ENCODE results near the gene CFAP300. TPM values are rescaled to one million over a fixed set of nuclear protein-coding genes. Genes with fewer than 3 reads are reported as not detected.

CFAP300 gene
- total and polyA plus RNA-seq, 2 of the 8 experiments (the other 6 are each of a cell fraction or from before 2014, with no cell fraction given), result 2.1 to 2.8 TPM

- Histone ChIP-seq H3K79me1 (ENCODE audit: low read depth, low read length) (no peaks in the 10 kb centered on the region), H3K4me3 (ENCODE audit: extremely low read depth in 1 of 4, insufficient read depth in 2 of 4, low read depth in 3 of 4, low read length in 4 of 4) (no peak overlapping the region), H3K9me3 (ENCODE audit: insufficient read depth in 2 of 2, low read depth in 1 of 2, low read length in 1 of 2) (no peaks in the 10 kb centered on the region), H2AK5ac (ENCODE audit: low read depth, low read length) (no peak overlapping the region), H4K91ac (replicated peaks; ENCODE audit: insufficient read length, low read length) (no peak overlapping the region), H2BK5ac (ENCODE audit: low read depth, low read length) (no peak overlapping the region), H3K27me3 (replicated peaks in 1 of 4; ENCODE audit: control insufficient read depth in 3 of 4, extremely low read depth in 1 of 4, insufficient read depth in 3 of 4, low read length in 3 of 4) (no peaks in the 10 kb centered on the region), H3K79me2 (ENCODE audit: control insufficient read depth in 1 of 2, insufficient read depth in 2 of 2, low read length in 2 of 2) (no peaks in the 10 kb centered on the region), H4K20me1 (replicated peaks in 1 of 2; ENCODE audit: control insufficient read depth in 1 of 2, insufficient read depth in 2 of 2, low read length in 2 of 2) (no peaks in the 10 kb centered on the region), H2AFZ (ENCODE audit: low read length) (no peak overlapping the region), H2BK15ac (ENCODE audit: low read length) (no peak overlapping the region), H3K4me1 (replicated peaks in 1 of 4; ENCODE audit: control insufficient read depth in 3 of 4, insufficient read depth in 4 of 4, low read length in 3 of 4) (no peaks in the 10 kb centered on the region), H3K9ac (replicated peaks in 1 of 4; ENCODE audit: extremely low read depth in 1 of 4, low read depth in 3 of 4, low read length in 3 of 4) (no peak overlapping the region), H3K23ac (ENCODE audit: insufficient read length) (no peak overlapping the region), H3K4me2 (ENCODE audit: insufficient read depth in 1 of 2, low read depth in 2 of 2, low read length in 2 of 2) (no peak overlapping the region), H2BK12ac (ENCODE audit: low read depth, low read length) (no peak overlapping the region), H3K18ac (ENCODE audit: extremely low read depth, low read length) (no peak overlapping the region), H3K4ac (replicated peaks; ENCODE audit: insufficient read length, low read depth, low read length) (no peak overlapping the region), H3K36me3 (ENCODE audit: control insufficient read depth in 2 of 4, insufficient read depth in 4 of 4, low read length in 3 of 4) (no peaks in the 10 kb centered on the region), H4K5ac (ENCODE audit: insufficient read length, low read depth, low read length) (no peak overlapping the region), H4K8ac (ENCODE audit: extremely low read depth, insufficient read depth, low read length) (no peak overlapping the region), H3K23me2 (ENCODE audit: low read depth, low read length) (no peaks in the 10 kb centered on the region), H3K14ac (ENCODE audit: insufficient read length) (no peak overlapping the region), H2BK120ac (replicated peaks; ENCODE audit: low read depth, low read length) (no peak overlapping the region), H2BK20ac (ENCODE audit: low read length) (no peak overlapping the region), H3K56ac (replicated peaks; ENCODE audit: insufficient read length, low read depth, low read length) (no peak overlapping the region), H3K27ac (ENCODE audit: low read depth, low read length) (no peak overlapping the region)
- DNase-seq (ENCODE audit: low read depth in 1 of 2, low spot score in 2 of 2) (no peak), FAIRE-seq (no peak)
- ChIA-PET CTCF (ENCODE audit: partially characterized antibody) (interaction anchor here (0.6 to 2.0 kb wide), 5 partner anchors 8 to 373 kb away, joined by 3 to 5 read pairs (median 3); no protein-coding TSS in a partner anchor), POLR2A (ENCODE audit: partially characterized antibody) (no interaction called here)
- 89% methylated on average over 3 of the region's 3 CpGs; no CpG with 5 or more reads in 1 of the 2 experiments for WGBS, 2 experiments (ENCODE audit: extremely low coverage in 1 of 2, insufficient coverage in 1 of 2, insufficient read length in 1 of 2, insufficient replicate concordance in 2 of 2, low coverage in 1 of 2, low lambda C conversion rate in 2 of 2, missing lambda C conversion rate in 1 of 2)
- TF ChIP-seq EGR1 (IDR thresholded peaks at IDR 0.05; ENCODE audit: borderline replicate concordance, low read depth, low read length), result no peak
- TF ChIP-seq KDM4A (IDR thresholded peaks at IDR 0.05; ENCODE audit: low read depth, low read length, severe bottlenecking), result no peak
- no peak for TF ChIP-seq ATF3 (IDR thresholded peaks at IDR 0.05; ENCODE audit: insufficient read depth, low read depth, low read length)
- no peak for TF ChIP-seq CREB1 (IDR thresholded peaks at IDR 0.05)
- TF ChIP-seq CTCF (IDR thresholded peaks at IDR 0.05; ENCODE audit: control extremely low read depth in 1 of 3, insufficient read depth in 1 of 3, low read depth in 1 of 3, low read length in 3 of 3), result no peak
- no peak for TF ChIP-seq GABPA (IDR thresholded peaks at IDR 0.05; ENCODE audit: borderline replicate concordance, insufficient read depth, low read length)
- TF ChIP-seq JUND (IDR thresholded peaks at IDR 0.05; ENCODE audit: low read length), result no peak
Observed at GRCh38 chr11:102017026-102017425, 30.2 kb upstream of the CFAP300 start.

Data from H1 (cell line).